ENCODE results near the gene TBXAS1.
A peak's percentile ranks its signal among the peaks of the same experiment; 100 is the strongest.

The TBXAS1 gene

GRCh38 chr7:139984642-139985539 lies 155.8 kb downstream of the TBXAS1 start:
- no peak for DNase-seq

GRCh38 chr7:139985811-139986210 lies 156.7 kb downstream of the TBXAS1 start:
- no peak for DNase-seq

- DNase-seq = no peak
Measured at GRCh38 chr7:139987691-139988516, 158.8 kb downstream of the TBXAS1 start.

- DNase-seq = no peak
Measured at GRCh38 chr7:139989366-139990141, 160.5 kb downstream of the TBXAS1 start.

- DNase-seq = no peak
Measured at GRCh38 chr7:139990142-139990535, 161.1 kb downstream of the TBXAS1 start.

GRCh38 chr7:139990571-139991268 lies 161.7 kb downstream of the TBXAS1 start:
- DNase-seq = no peak

GRCh38 chr7:139991269-139991666 lies 162.2 kb downstream of the TBXAS1 start:
- DNase-seq = no peak

- no peak for DNase-seq
Measured at GRCh38 chr7:139991911-139992310, 162.8 kb downstream of the TBXAS1 start.

- peak in 1 of 3 experiments; percentile 31 for DNase-seq
Measured at GRCh38 chr7:139992353-139993044, 163.4 kb downstream of the TBXAS1 start.

GRCh38 chr7:139993169-139993568 lies 164.1 kb downstream of the TBXAS1 start:
- DNase-seq = no peak

- no peak for DNase-seq
Measured at GRCh38 chr7:139993592-139993991, 164.5 kb downstream of the TBXAS1 start.

- no peak for DNase-seq
Measured at GRCh38 chr7:139994356-139994755, 165.3 kb downstream of the TBXAS1 start.

- DNase-seq = no peak
Measured at GRCh38 chr7:139995017-139995915, 166.2 kb downstream of the TBXAS1 start.

- no peak for DNase-seq
Measured at GRCh38 chr7:139998572-139998971, 169.5 kb downstream of the TBXAS1 start.

GRCh38 chr7:139999516-139999915 lies 170.5 kb downstream of the TBXAS1 start:
- DNase-seq = no peak

- no peak for DNase-seq
Measured at GRCh38 chr7:140000666-140001268, 171.7 kb downstream of the TBXAS1 start.

- DNase-seq = peak; percentile 24 to 59 (median 26)
Measured at GRCh38 chr7:140003913-140004382, 174.9 kb downstream of the TBXAS1 start.

- no peak for DNase-seq
Measured at GRCh38 chr7:140004672-140005071, 175.6 kb downstream of the TBXAS1 start.

- DNase-seq = no peak
Measured at GRCh38 chr7:140005341-140005740, 176.3 kb downstream of the TBXAS1 start.

All from NCI-H1417 (cell line).